K562 treated with DMSO at 1 percent for 4 hours (cell line): ENCODE data around the gene MRPL4. TPM values are rescaled to one million over a fixed set of nuclear protein-coding genes. Genes with fewer than 3 reads are reported as not detected.

ENCODE experiments used
- total RNA-seq: library from RNA; unstranded; fragments of 300-600 nt; gene quantifications from 2 replicates; pipeline ENCODE4 v1.2.3, GENCODE V29; 2022; ENCODE audit not compliant: insufficient read depth

MRPL4 gene
- total RNA-seq: 128 and 153 TPM in 2 replicates

GRCh38 chr19:10251792-10252694, at the start of gene MRPL4:
TSS of gene MRPL4 (plus strand) at chr19:10252214. CDS start at chr19:10252254, 40 bp downstream.

GRCh38 chr19:10230861-10231611, 21.0 kb upstream of the MRPL4 start, which contains the start of gene S1PR2:
TSS of gene S1PR2 (minus strand) at chr19:10231331. CDS start at chr19:10224905, 6,426 bp downstream.

GRCh38 chr19:10270616-10271394, 18.8 kb downstream of the MRPL4 start, which contains the start of gene ICAM1:
TSS of gene ICAM1 (plus strand) at chr19:10271120. CDS start at chr19:10271160, 40 bp downstream.

GRCh38 chr19:10286803-10287737, 35.1 kb downstream of the MRPL4 start, which contains the start of gene ICAM4:
TSS of gene ICAM4 (plus strand) at chr19:10286955. CDS start at chr19:10287013, 58 bp downstream.

GRCh38 chr19:10289836-10290356, 37.9 kb downstream of the MRPL4 start, which contains the start of gene ICAM5:
TSS of gene ICAM5 (plus strand) at chr19:10289952. CDS start at chr19:10290044, 92 bp downstream.

GRCh38 chr19:10309423-10309822, 57.4 kb downstream of the MRPL4 start, which contains the start of gene ZGLP1:
TSS of gene ZGLP1 (minus strand) at chr19:10309815.

Other genes with a start within 250 kb of the MRPL4 start
- gene COL5A3, start 241.7 kb upstream of the MRPL4 start, total RNA-seq: not detected in 2 replicates
- not detected in 2 replicates for gene RDH8, start 238.7 kb upstream of the MRPL4 start, total RNA-seq
- gene SHFL, start 165.9 kb upstream of the MRPL4 start, total RNA-seq: 19.4 and 25.1 TPM in 2 replicates
- 0.76 TPM in 1 of 2 replicates, not detected in the other for gene ANGPTL6, start 149.5 kb upstream of the MRPL4 start, total RNA-seq
- gene PPAN, start 145.9 kb upstream of the MRPL4 start, total RNA-seq: 22.8 and 35.9 TPM in 2 replicates
- 10.7 and 16.4 TPM in 2 replicates for gene P2RY11, start 140.5 kb upstream of the MRPL4 start, total RNA-seq
- 345 and 378 TPM in 2 replicates for gene EIF3G, start 132.3 kb upstream of the MRPL4 start, total RNA-seq
- gene DNMT1, start 57.3 kb upstream of the MRPL4 start, total RNA-seq: 140 and 183 TPM in 2 replicates
- gene S1PR2, start 20.9 kb upstream of the MRPL4 start, total RNA-seq: 1.7 and 1.9 TPM in 2 replicates
- gene ICAM1, start 18.9 kb downstream of the MRPL4 start, total RNA-seq: 42.4 and 49.5 TPM in 2 replicates
- gene ICAM4, start 34.7 kb downstream of the MRPL4 start, total RNA-seq: 87.1 and 92.6 TPM in 2 replicates
- gene ICAM5, start 37.7 kb downstream of the MRPL4 start, total RNA-seq: 37.0 and 39.1 TPM in 2 replicates
- gene ZGLP1, start 57.6 kb downstream of the MRPL4 start, total RNA-seq: 6.8 and 13.6 TPM in 2 replicates
- 27.8 and 42.6 TPM in 2 replicates for gene FDX2, start 63.8 kb downstream of the MRPL4 start, total RNA-seq
- 60.1 and 84.3 TPM in 2 replicates for gene RAVER1, start 81.3 kb downstream of the MRPL4 start, total RNA-seq
- 8.1 and 15.6 TPM in 2 replicates for gene ICAM3, start 87.4 kb downstream of the MRPL4 start, total RNA-seq
- 128 and 144 TPM in 2 replicates for gene TYK2, start 128.4 kb downstream of the MRPL4 start, total RNA-seq
- gene CDC37, start 151.3 kb downstream of the MRPL4 start, total RNA-seq: 266 and 284 TPM in 2 replicates
- gene PDE4A, start 168.3 kb downstream of the MRPL4 start, total RNA-seq: 8.9 and 20.3 TPM in 2 replicates